SK-N-SH (cell line): ENCODE results near the gene BID. TPM values are rescaled to one million over a fixed set of nuclear protein-coding genes. Genes with fewer than 3 reads are reported as not detected.

ENCODE experiments used
- CTCF ChIA-PET: fragments of 300-600, 350-600 bp; formaldehyde crosslinking; extraction: SDS; loops from one replicate; lab custom pipeline; 2021; lab: Yijun Ruan, JAX
- POLR2A ChIA-PET: fragments of 350-600 bp; sonication (Branson Sonifier 250); formaldehyde crosslinking; extraction: SDS; loops from one replicate; lab custom pipeline; 2020; ENCODE audit warnings: antibody characterized with exemption, inconsistent platforms; lab: Yijun Ruan, JAX
- DNase-seq: peaks from one replicate; pipeline ENCODE4 v3.0.0; 2012
- H2AFZ ChIP-seq: fragments of 200-600 bp; sonication (generic); 2 replicates; pipeline ENCODE4 v1.8.1; 2016; ENCODE audit warnings: antibody characterized with exemption, mild to moderate bottlenecking, low read depth
- H3F3A ChIP-seq: fragments of 200-600 bp; sonication (generic); replicated peaks from 2 replicates; pipeline ENCODE3; 2016; ENCODE audit warnings: antibody characterized with exemption, mild to moderate bottlenecking; ENCODE audit not compliant: insufficient read depth
- H3K27ac ChIP-seq, 2 experiments: fragments of 200-500 bp in 1 of 2; fragments of 200-600 bp in 1 of 2; sonication (Bioruptor generic) in 1 of 2; sonication (generic), shearing (Covaris generic) in 1 of 2; 2 replicates each; pipeline versions ENCODE4 v1.5.1 to v1.6.1; 2014 to 2016; ENCODE audit warnings: low read depth in 2 of 2, inconsistent platforms in 1 of 2, low read length in 1 of 2, mild to moderate bottlenecking in 1 of 2, mixed read lengths in 1 of 2
- H3K27me3 ChIP-seq: fragments of 200-600 bp; sonication (generic), shearing (Covaris generic); 2 replicates; pipeline ENCODE4 v1.6.1; 2016; ENCODE audit warnings: mixed run types; ENCODE audit not compliant: insufficient read depth
- H3K36me3 ChIP-seq, 2 experiments: fragments of 200-500 bp in 1 of 2; fragments of 200-600 bp in 1 of 2; sonication (Bioruptor generic) in 1 of 2; sonication (generic) in 1 of 2; replicated peaks in 1 of 2; 2 replicates each; pipeline versions ENCODE3 to v1.5.1; 2014 to 2016; ENCODE audit warnings: low read length in 1 of 2, mild to moderate bottlenecking in 1 of 2; ENCODE audit not compliant: insufficient read depth in 2 of 2, control insufficient read depth in 1 of 2
- H3K4me1 ChIP-seq, 2 experiments: fragments of 200-500 bp in 1 of 2; fragments of 200-600 bp in 1 of 2; sonication (Bioruptor generic) in 1 of 2; sonication (generic), shearing (Covaris generic) in 1 of 2; 2 replicates each; pipeline versions ENCODE4 v1.5.1 to v1.6.1; 2014 to 2016; ENCODE audit warnings: low read depth in 1 of 2, low read length in 1 of 2, mixed run types in 1 of 2; ENCODE audit not compliant: insufficient read depth in 2 of 2, control insufficient read depth in 1 of 2
- H3K4me2 ChIP-seq: fragments of 200-600 bp; sonication (generic), shearing (Covaris generic); 2 replicates; pipeline ENCODE4 v1.6.1; 2017; ENCODE audit warnings: mixed run types
- H3K4me3 ChIP-seq, 2 experiments: fragments of 200-500 bp in 1 of 2; fragments of 200-600 bp in 1 of 2; sonication (Bioruptor generic) in 1 of 2; sonication (generic), shearing (Covaris generic) in 1 of 2; 2 replicates each; pipeline versions ENCODE4 v1.5.1 to v1.8.1; 2014 to 2016; ENCODE audit warnings: low read depth in 2 of 2, inconsistent platforms in 1 of 2, low read length in 1 of 2, mild to moderate bottlenecking in 1 of 2, mixed read lengths in 1 of 2, moderate library complexity in 1 of 2
- H3K79me2 ChIP-seq: fragments of 200-600 bp; sonication (generic); 2 replicates; pipeline ENCODE4 v1.8.1; 2017; ENCODE audit warnings: mild to moderate bottlenecking; ENCODE audit not compliant: insufficient read depth
- H3K9ac ChIP-seq: fragments of 200-600 bp; sonication (generic); 2 replicates; pipeline ENCODE4 v1.6.1; 2017; ENCODE audit warnings: mixed run types
- H3K9me2 ChIP-seq: fragments of 200-600 bp; sonication (generic); 2 replicates; pipeline ENCODE4 v1.6.1; 2017; ENCODE audit warnings: mixed run types
- H3K9me3 ChIP-seq: fragments of 200-600 bp; sonication (generic); 2 replicates; pipeline ENCODE4 v1.6.1; 2017; ENCODE audit warnings: mixed run types, mild to moderate bottlenecking, moderate library complexity
- H4K20me1 ChIP-seq: fragments of 200-600 bp; sonication (generic); 2 replicates; pipeline ENCODE4 v1.6.1; 2017; ENCODE audit warnings: mild to moderate bottlenecking, mixed run types; ENCODE audit not compliant: insufficient read depth
- CHD2 ChIP-seq: fragments of 150-350 bp; IDR thresholded peaks from 2 replicates; pipeline ENCODE4 v1.6.1; 2018; ENCODE audit warnings: low read length; ENCODE audit not compliant: partially characterized antibody
- EP300 ChIP-seq, 2 experiments: IDR thresholded peaks; 2 replicates each; pipeline versions ENCODE4 v1.4.0 to v1.6.1; 2012; ENCODE audit warnings: borderline replicate concordance in 1 of 2, low read depth in 1 of 2, low read length in 1 of 2
- FOSL2 ChIP-seq: IDR thresholded peaks from 2 replicates; pipeline ENCODE4 v1.4.0; 2012; ENCODE audit warnings: low read depth, mild to moderate bottlenecking, moderate library complexity, borderline replicate concordance
- FOXJ3 ChIP-seq: sonication (generic); formaldehyde crosslinking; IDR thresholded peaks from 2 replicates; pipeline ENCODE4 v1.5.1; 2020; ENCODE audit warnings: mild to moderate bottlenecking, missing genetic modification reagents
- FOXM1 ChIP-seq: IDR thresholded peaks from 2 replicates; pipeline ENCODE4 v1.4.0; 2012; ENCODE audit warnings: low read depth, mild to moderate bottlenecking
- GATA2 ChIP-seq: sonication (generic); formaldehyde crosslinking; IDR thresholded peaks from 2 replicates; pipeline ENCODE4 v1.5.0; 2020; ENCODE audit warnings: mild to moderate bottlenecking, missing genetic modification reagents
- MXI1 ChIP-seq: IDR thresholded peaks from 2 replicates; pipeline ENCODE4 v1.6.1; 2012; ENCODE audit warnings: mild to moderate bottlenecking, low read depth, low read length, improper control_type of control experiment
- NFIC ChIP-seq: IDR thresholded peaks from 2 replicates; pipeline ENCODE4 v1.4.0; 2012; ENCODE audit warnings: borderline replicate concordance
- POLR2AphosphoS5 ChIP-seq: IDR thresholded peaks from 2 replicates; pipeline ENCODE4 v1.6.1; 2012; ENCODE audit warnings: low read depth, low read length
- RAD21 ChIP-seq: IDR thresholded peaks from 2 replicates; pipeline ENCODE4 v1.6.1; 2012; ENCODE audit warnings: mild to moderate bottlenecking, low read length
- RCOR1 ChIP-seq: fragments of 150-350 bp; IDR thresholded peaks from 2 replicates; pipeline ENCODE4 v1.6.1; 2017; ENCODE audit warnings: antibody characterized with exemption, low read length
- RFX5 ChIP-seq: IDR thresholded peaks from 2 replicates; pipeline ENCODE4 v1.6.1; 2012; ENCODE audit warnings: mild to moderate bottlenecking, improper control_type of control experiment, low read length
- TCF12 ChIP-seq: IDR thresholded peaks from 2 replicates; pipeline ENCODE4 v1.4.0; 2012
- TEAD4 ChIP-seq: IDR thresholded peaks from 2 replicates; pipeline ENCODE4 v1.4.0; 2012; ENCODE audit warnings: mild to moderate bottlenecking, borderline replicate concordance; ENCODE audit not compliant: insufficient read depth
- USF1 ChIP-seq: IDR thresholded peaks from 2 replicates; pipeline ENCODE4 v1.4.0; 2012; ENCODE audit warnings: low read depth, borderline replicate concordance
- WGBS: methylation state at CpG from one replicate; pipeline ENCODE4 v1.1.6; 2017; ENCODE audit warnings: low lambda C conversion rate; 5-methylcytosine and 5-hydroxymethylcytosine counted together
- polyA plus RNA-seq, 3 experiments: library from polyadenylated mRNA; depleted of rRNA; stranded (reverse); fragments of >200 nt; gene quantifications; 2 replicates each; pipeline ENCODE4 v1.2.3, GENCODE V29; 2012
- TF ChIP-seq, protein P1 (sequence below): fragments of 150-350 bp; IDR thresholded peaks from 2 replicates; pipeline ENCODE4 v1.6.1; 2017; ENCODE audit warnings: antibody characterized with exemption, low read length, low read depth, borderline replicate concordance
- TF ChIP-seq, protein P2 (sequence below): fragments of 150-350 bp; IDR thresholded peaks from 2 replicates; pipeline ENCODE4 v1.6.1; 2016; ENCODE audit warnings: mild to moderate bottlenecking, low read depth, low read length
- TF ChIP-seq, protein P3 (sequence below): IDR thresholded peaks from 2 replicates; pipeline ENCODE4; 2012
- TF ChIP-seq, protein P4 (sequence below): IDR thresholded peaks from 2 replicates; pipeline ENCODE4 v1.6.1; 2012; ENCODE audit warnings: mild to moderate bottlenecking, low read depth, low read length, moderate library complexity

Gene BID
- polyA plus RNA-seq, 1 of the 3 experiments (the other 2 are of a cell fraction) = 139 TPM

- peaks cover 0 to 41% of the 10 kb centered on the region in 2 experiments for H3K36me3 ChIP-seq
- H3K4me3 ChIP-seq = no peak overlapping the region
- POLR2A ChIA-PET = no interaction called here
- 88% methylated on average over 17 of the region's 21 CpGs for WGBS
- CTCF ChIA-PET = interaction anchor here (1.9 to 4.4 kb wide), 3 partner anchors 15 to 229 kb away, joined by 5 to 17 read pairs (median 6); no protein-coding TSS in a partner anchor
- no peaks in the 10 kb centered on the region for H4K20me1 ChIP-seq
- no peak for TF ChIP-seq POLR2AphosphoS5
- no peak for TF ChIP-seq TCF12
- no peak for TF ChIP-seq MXI1
- TF ChIP-seq RAD21 = no peak
- no peak for TF ChIP-seq FOXJ3
- no peak for TF ChIP-seq CHD2
- no peak for TF ChIP-seq RCOR1
- TF ChIP-seq, protein P1, sequence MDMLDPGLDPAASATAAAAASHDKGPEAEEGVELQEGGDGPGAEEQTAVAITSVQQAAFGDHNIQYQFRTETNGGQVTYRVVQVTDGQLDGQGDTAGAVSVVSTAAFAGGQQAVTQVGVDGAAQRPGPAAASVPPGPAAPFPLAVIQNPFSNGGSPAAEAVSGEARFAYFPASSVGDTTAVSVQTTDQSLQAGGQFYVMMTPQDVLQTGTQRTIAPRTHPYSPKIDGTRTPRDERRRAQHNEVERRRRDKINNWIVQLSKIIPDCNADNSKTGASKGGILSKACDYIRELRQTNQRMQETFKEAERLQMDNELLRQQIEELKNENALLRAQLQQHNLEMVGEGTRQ = no peak
- no peak for TF ChIP-seq USF1
- TF ChIP-seq, protein P2, sequence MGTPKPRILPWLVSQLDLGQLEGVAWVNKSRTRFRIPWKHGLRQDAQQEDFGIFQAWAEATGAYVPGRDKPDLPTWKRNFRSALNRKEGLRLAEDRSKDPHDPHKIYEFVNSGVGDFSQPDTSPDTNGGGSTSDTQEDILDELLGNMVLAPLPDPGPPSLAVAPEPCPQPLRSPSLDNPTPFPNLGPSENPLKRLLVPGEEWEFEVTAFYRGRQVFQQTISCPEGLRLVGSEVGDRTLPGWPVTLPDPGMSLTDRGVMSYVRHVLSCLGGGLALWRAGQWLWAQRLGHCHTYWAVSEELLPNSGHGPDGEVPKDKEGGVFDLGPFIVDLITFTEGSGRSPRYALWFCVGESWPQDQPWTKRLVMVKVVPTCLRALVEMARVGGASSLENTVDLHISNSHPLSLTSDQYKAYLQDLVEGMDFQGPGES = no peak
- TF ChIP-seq, all 33 proteins: peak for 0
- Histone ChIP-seq H3K27me3 (no peaks in the 10 kb centered on the region), H3K79me2 (no peaks in the 10 kb centered on the region), H2AFZ (no peak overlapping the region), H3K27ac (no peak overlapping the region), H3K9me2 (no peaks in the 10 kb centered on the region), H3K9ac (no peak overlapping the region), H3K9me3 (no peaks in the 10 kb centered on the region), H3K4me2 (no peak overlapping the region), H3F3A (no peaks in the 10 kb centered on the region), H3K4me1 (peaks cover 0 to 7% of the 10 kb centered on the region in 2 experiments; a peak in 1 of 4 replicates)
- no peak for DNase-seq
Observed at GRCh38 chr22:17787716-17788330, 13.6 kb upstream of the BID start.

DNA sequence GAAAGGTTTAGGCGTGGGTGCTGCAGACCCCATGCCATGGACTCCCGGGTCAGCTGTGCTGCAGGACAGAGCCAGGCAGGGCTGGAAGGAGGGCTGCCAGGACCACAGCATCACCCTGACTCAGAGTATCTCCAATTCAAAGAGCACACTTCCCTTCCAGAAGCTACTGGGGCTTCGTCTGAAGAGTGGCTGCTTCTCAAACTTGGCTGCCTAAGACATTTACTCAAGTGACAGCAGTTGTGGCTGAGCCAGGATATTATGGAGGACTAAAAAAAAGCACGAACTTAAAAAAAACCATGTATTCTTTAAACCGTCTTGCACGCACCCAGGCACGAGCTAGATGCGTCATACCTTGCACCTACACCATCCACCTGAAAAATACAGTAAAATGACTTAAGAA lies 13.0 kb upstream of the BID start:
- TF ChIP-seq RFX5 (no peak), GATA2 (CRISPR knock-in tag) (no peak), RCOR1 (no peak), TCF12 (no peak), EP300 (IDR thresholded peaks at IDR 0.05; ENCODE audit: borderline replicate concordance in 1 of 2, low read depth in 1 of 2, low read length in 1 of 2) (no peak), TEAD4 (no peak), FOXM1 (no peak), MXI1 (no peak), NFIC (no peak), FOSL2 (no peak)
- TF ChIP-seq, protein P3, sequence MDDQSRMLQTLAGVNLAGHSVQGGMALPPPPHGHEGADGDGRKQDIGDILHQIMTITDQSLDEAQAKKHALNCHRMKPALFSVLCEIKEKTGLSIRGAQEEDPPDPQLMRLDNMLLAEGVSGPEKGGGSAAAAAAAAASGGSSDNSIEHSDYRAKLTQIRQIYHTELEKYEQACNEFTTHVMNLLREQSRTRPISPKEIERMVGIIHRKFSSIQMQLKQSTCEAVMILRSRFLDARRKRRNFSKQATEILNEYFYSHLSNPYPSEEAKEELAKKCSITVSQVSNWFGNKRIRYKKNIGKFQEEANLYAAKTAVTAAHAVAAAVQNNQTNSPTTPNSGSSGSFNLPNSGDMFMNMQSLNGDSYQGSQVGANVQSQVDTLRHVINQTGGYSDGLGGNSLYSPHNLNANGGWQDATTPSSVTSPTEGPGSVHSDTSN = no peak
- TF ChIP-seq, protein P4, sequence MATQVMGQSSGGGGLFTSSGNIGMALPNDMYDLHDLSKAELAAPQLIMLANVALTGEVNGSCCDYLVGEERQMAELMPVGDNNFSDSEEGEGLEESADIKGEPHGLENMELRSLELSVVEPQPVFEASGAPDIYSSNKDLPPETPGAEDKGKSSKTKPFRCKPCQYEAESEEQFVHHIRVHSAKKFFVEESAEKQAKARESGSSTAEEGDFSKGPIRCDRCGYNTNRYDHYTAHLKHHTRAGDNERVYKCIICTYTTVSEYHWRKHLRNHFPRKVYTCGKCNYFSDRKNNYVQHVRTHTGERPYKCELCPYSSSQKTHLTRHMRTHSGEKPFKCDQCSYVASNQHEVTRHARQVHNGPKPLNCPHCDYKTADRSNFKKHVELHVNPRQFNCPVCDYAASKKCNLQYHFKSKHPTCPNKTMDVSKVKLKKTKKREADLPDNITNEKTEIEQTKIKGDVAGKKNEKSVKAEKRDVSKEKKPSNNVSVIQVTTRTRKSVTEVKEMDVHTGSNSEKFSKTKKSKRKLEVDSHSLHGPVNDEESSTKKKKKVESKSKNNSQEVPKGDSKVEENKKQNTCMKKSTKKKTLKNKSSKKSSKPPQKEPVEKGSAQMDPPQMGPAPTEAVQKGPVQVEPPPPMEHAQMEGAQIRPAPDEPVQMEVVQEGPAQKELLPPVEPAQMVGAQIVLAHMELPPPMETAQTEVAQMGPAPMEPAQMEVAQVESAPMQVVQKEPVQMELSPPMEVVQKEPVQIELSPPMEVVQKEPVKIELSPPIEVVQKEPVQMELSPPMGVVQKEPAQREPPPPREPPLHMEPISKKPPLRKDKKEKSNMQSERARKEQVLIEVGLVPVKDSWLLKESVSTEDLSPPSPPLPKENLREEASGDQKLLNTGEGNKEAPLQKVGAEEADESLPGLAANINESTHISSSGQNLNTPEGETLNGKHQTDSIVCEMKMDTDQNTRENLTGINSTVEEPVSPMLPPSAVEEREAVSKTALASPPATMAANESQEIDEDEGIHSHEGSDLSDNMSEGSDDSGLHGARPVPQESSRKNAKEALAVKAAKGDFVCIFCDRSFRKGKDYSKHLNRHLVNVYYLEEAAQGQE = no peak
- no peaks in the 10 kb centered on the region for H3K9me2 ChIP-seq
- H2AFZ ChIP-seq = no peak overlapping the region
- H3K27me3 ChIP-seq = no peaks in the 10 kb centered on the region
- no peak overlapping the region for H3K27ac ChIP-seq
- no peaks in the 10 kb centered on the region for H4K20me1 ChIP-seq
- no peak overlapping the region for H3K4me3 ChIP-seq
- 96% methylated on average over 7 of the region's 8 CpGs for WGBS
- no peak overlapping the region for H3K4me2 ChIP-seq
- CTCF ChIA-PET = interaction anchor here (1.2 to 4.4 kb wide), 5 partner anchors 15 to 229 kb away, joined by 3 to 17 read pairs (median 5); no protein-coding TSS in a partner anchor
- H3K79me2 ChIP-seq = no peaks in the 10 kb centered on the region
- no peaks in the 10 kb centered on the region for H3F3A ChIP-seq
- no peak overlapping the region for H3K9ac ChIP-seq
- DNase-seq = no peak
- POLR2A ChIA-PET = no interaction called here
- no peaks in the 10 kb centered on the region for H3K9me3 ChIP-seq
- peaks cover 0 to 7% of the 10 kb centered on the region in 2 experiments; a peak in 1 of 4 replicates for H3K4me1 ChIP-seq
- H3K36me3 ChIP-seq = peaks cover 0 to 39% of the 10 kb centered on the region in 2 experiments
